IMR-90 (cell line): Measurements from ENCODE around the gene ZDHHC3. TPM values are rescaled to one million over a fixed set of nuclear protein-coding genes. Genes with fewer than 3 reads are reported as not detected.

ENCODE experiments used
- ATAC-seq: fragments of 200-7000 bp; cut with Tn5 transposase; 2 replicates; pipeline ENCODE4 v1.9.1; 2020; ENCODE audit warnings: low read depth, mild to moderate bottlenecking, moderate library complexity
- Bru-seq: library from RNA; stranded (reverse); fragments of 400-500 nt; gene quantifications from one replicate; lab custom pipeline; 2021; lab: Mats Ljungman, UMichigan
- BruChase-seq, 2 experiments: library from RNA; stranded (reverse); fragments of 400-500 nt; gene quantifications; one replicate each; lab custom pipeline; 2021; lab: Mats Ljungman, UMichigan
- BruUV-seq: library from RNA; stranded (reverse); fragments of 400-500 nt; replicated peaks from 2 replicates; lab custom pipeline; 2021; lab: Mats Ljungman, UMichigan
- CTCF ChIA-PET: fragments of 300-600 bp; formaldehyde crosslinking; extraction: SDS; loops from one replicate; lab custom pipeline; 2021; ENCODE audit warnings: antibody characterized with exemption; lab: Yijun Ruan, JAX
- POLR2A ChIA-PET: fragments of 300-600 bp; sonication (Branson Sonifier 250); formaldehyde crosslinking; loops from one replicate; lab custom pipeline; 2022; ENCODE audit warnings: antibody characterized with exemption; ENCODE audit not compliant: unreplicated experiment; lab: Charles Lee
- DNase-seq: peaks from one replicate; pipeline ENCODE4 v3.0.0; 2013
- H2AFZ ChIP-seq: replicated peaks from 2 replicates; pipeline ENCODE3; 2013; ENCODE audit warnings: low read length, mild to moderate bottlenecking; ENCODE audit not compliant: poor library complexity
- H2AK5ac ChIP-seq: 2 replicates; pipeline ENCODE4 v1.6.1; 2013; ENCODE audit warnings: low read depth, low read length, inconsistent platforms
- H2AK9ac ChIP-seq: replicated peaks from 2 replicates; pipeline ENCODE3; 2013; ENCODE audit warnings: mild to moderate bottlenecking, low read depth, low read length, moderate library complexity; ENCODE audit not compliant: poor library complexity
- H2BK120ac ChIP-seq: 2 replicates; pipeline ENCODE4 v1.6.1; 2013; ENCODE audit warnings: low read depth, low read length, inconsistent platforms
- H2BK15ac ChIP-seq: 3 replicates; pipeline ENCODE4 v1.6.1; 2013; ENCODE audit warnings: low read depth, low read length, inconsistent platforms
- H2BK20ac ChIP-seq: 2 replicates; pipeline ENCODE4 v1.6.1; 2013; ENCODE audit warnings: low read depth, mild to moderate bottlenecking, inconsistent platforms, low read length, moderate library complexity
- H2BK5ac ChIP-seq: 2 replicates; pipeline ENCODE4 v1.6.1; 2013; ENCODE audit warnings: mild to moderate bottlenecking, low read depth, low read length, inconsistent platforms; ENCODE audit not compliant: poor library complexity, severe bottlenecking
- H3K14ac ChIP-seq: replicated peaks from 2 replicates; pipeline ENCODE4 v1.6.1; 2013; ENCODE audit warnings: low read depth, low read length, inconsistent platforms
- H3K18ac ChIP-seq: 2 replicates; pipeline ENCODE4 v1.6.1; 2013; ENCODE audit warnings: low read depth, low read length, control low read depth
- H3K23ac ChIP-seq: 2 replicates; pipeline ENCODE4 v1.6.1; 2013; ENCODE audit warnings: low read depth, low read length, inconsistent platforms
- H3K27ac ChIP-seq: 2 replicates; pipeline ENCODE4 v1.5.1; 2013; ENCODE audit warnings: mild to moderate bottlenecking, control low read depth, low read length; ENCODE audit not compliant: insufficient read depth
- H3K27me3 ChIP-seq: 2 replicates; pipeline ENCODE4 v1.6.1; 2013; ENCODE audit warnings: low read length; ENCODE audit not compliant: control insufficient read depth, insufficient read depth
- H3K36me3 ChIP-seq: 2 replicates; pipeline ENCODE4 v1.6.1; 2013; ENCODE audit warnings: low read length, mixed read lengths; ENCODE audit not compliant: control insufficient read depth, insufficient read depth
- H3K4ac ChIP-seq: 2 replicates; pipeline ENCODE4 v1.6.1; 2013; ENCODE audit warnings: low read depth, low read length, inconsistent platforms
- H3K4me1 ChIP-seq: 2 replicates; pipeline ENCODE4 v1.6.1; 2013; ENCODE audit warnings: low read length, mixed read lengths; ENCODE audit not compliant: control insufficient read depth, insufficient read depth
- H3K4me2 ChIP-seq: 2 replicates; pipeline ENCODE4 v1.6.1; 2013; ENCODE audit warnings: low read depth, mild to moderate bottlenecking, control low read depth, low read length, moderate library complexity
- H3K4me3 ChIP-seq: 2 replicates; pipeline ENCODE4 v1.5.1; 2013; ENCODE audit warnings: low read depth, mild to moderate bottlenecking, control low read depth, low read length, moderate library complexity; ENCODE audit not compliant: insufficient read depth
- H3K56ac ChIP-seq: 2 replicates; pipeline ENCODE4 v1.6.1; 2013; ENCODE audit warnings: low read length, inconsistent platforms; ENCODE audit not compliant: insufficient read depth; ENCODE audit errors: extremely low read depth
- H3K79me1 ChIP-seq, 2 experiments: 2 replicates each; pipeline ENCODE4 v1.6.1; 2013; ENCODE audit warnings: low read length in 2 of 2, inconsistent platforms in 1 of 2, low read depth in 1 of 2
- H3K9ac ChIP-seq: 2 replicates; pipeline ENCODE4 v1.6.1; 2013; ENCODE audit warnings: low read depth, low read length, control low read depth
- H3K9me1 ChIP-seq: 2 replicates; pipeline ENCODE4 v1.6.1; 2013; ENCODE audit warnings: low read length, inconsistent platforms; ENCODE audit not compliant: insufficient read depth
- H3K9me3 ChIP-seq: 2 replicates; pipeline ENCODE4 v1.6.1; 2013; ENCODE audit warnings: low read length; ENCODE audit not compliant: control insufficient read depth, insufficient read depth
- H4K20me1 ChIP-seq: 2 replicates; pipeline ENCODE4 v1.6.1; 2013; ENCODE audit warnings: low read length, inconsistent platforms; ENCODE audit not compliant: insufficient read depth
- H4K5ac ChIP-seq: 2 replicates; pipeline ENCODE4 v1.6.1; 2013; ENCODE audit warnings: mild to moderate bottlenecking, low read depth, low read length, control low read depth
- H4K8ac ChIP-seq, 2 experiments: 2 replicates each; pipeline ENCODE4 v1.6.1; 2013; ENCODE audit warnings: low read depth in 2 of 2, low read length in 2 of 2, control low read depth in 1 of 2, inconsistent platforms in 1 of 2
- H4K91ac ChIP-seq: 2 replicates; pipeline ENCODE4 v1.6.1; 2013; ENCODE audit warnings: low read depth, low read length, inconsistent platforms; ENCODE audit not compliant: insufficient read depth
- BHLHE40 ChIP-seq: fragments of 150-350 bp; IDR thresholded peaks from 2 replicates; pipeline ENCODE4 v1.6.1; 2016; ENCODE audit warnings: mild to moderate bottlenecking, low read depth, low read length
- CEBPB ChIP-seq: IDR thresholded peaks from 2 replicates; pipeline ENCODE4 v1.6.1; 2012; ENCODE audit warnings: low read depth, low read length, improper control_type of control experiment
- CHD1 ChIP-seq: IDR thresholded peaks from 2 replicates; pipeline ENCODE4 v1.6.1; 2012; ENCODE audit warnings: low read depth, low read length, improper control_type of control experiment
- ELK1 ChIP-seq: fragments of 150-350 bp; IDR thresholded peaks from 2 replicates; pipeline ENCODE4 v1.6.1; 2016; ENCODE audit warnings: low read depth, mild to moderate bottlenecking, low read length, moderate library complexity, borderline replicate concordance
- FOS ChIP-seq: fragments of 150-350 bp; IDR thresholded peaks from 2 replicates; pipeline ENCODE4 v1.6.1; 2016; ENCODE audit warnings: low read depth, low read length
- MAZ ChIP-seq: IDR thresholded peaks from 2 replicates; pipeline ENCODE4 v1.6.1; 2012; ENCODE audit warnings: low read depth, mild to moderate bottlenecking, low read length, improper control_type of control experiment, moderate library complexity, borderline replicate concordance
- MXI1 ChIP-seq: IDR thresholded peaks from 2 replicates; pipeline ENCODE4 v1.6.1; 2012; ENCODE audit warnings: low read depth, mild to moderate bottlenecking, low read length, moderate library complexity, borderline replicate concordance
- NFE2L2 ChIP-seq: fragments of 150-350 bp; IDR thresholded peaks from 2 replicates; pipeline ENCODE4 v1.6.1; 2016; ENCODE audit warnings: low read depth, mild to moderate bottlenecking, low read length
- POLR2A ChIP-seq: IDR thresholded peaks from 2 replicates; pipeline ENCODE4 v1.6.1; 2012; ENCODE audit warnings: mild to moderate bottlenecking, low read depth, low read length
- RAD21 ChIP-seq: IDR thresholded peaks from 2 replicates; pipeline ENCODE4 v1.6.1; 2012; ENCODE audit warnings: low read length, improper control_type of control experiment
- RCOR1 ChIP-seq: IDR thresholded peaks from 2 replicates; pipeline ENCODE4 v1.6.1; 2012; ENCODE audit warnings: mild to moderate bottlenecking, low read length, improper control_type of control experiment; ENCODE audit not compliant: insufficient replicate concordance
- RFX5 ChIP-seq: IDR thresholded peaks from 2 replicates; pipeline ENCODE4 v1.8.0; 2012; ENCODE audit warnings: low read depth, mild to moderate bottlenecking, low read length, moderate library complexity
- USF2 ChIP-seq: fragments of 150-350 bp; IDR thresholded peaks from 2 replicates; pipeline ENCODE4 v1.6.1; 2017; ENCODE audit warnings: mild to moderate bottlenecking, antibody characterized with exemption, low read length, low read depth
- whole genome bisulfite sequencing, 2 experiments: methylation state at CpG; one replicate each; pipeline versions ENCODE4 v1.1.5 to v1.1.7; 2013; ENCODE audit warnings: missing lambda C conversion rate in 2 of 2; ENCODE audit not compliant: insufficient read length in 1 of 2; ENCODE audit errors: extremely low coverage in 2 of 2; 5-methylcytosine and 5-hydroxymethylcytosine counted together
- dilution Hi-C: fragments of 300-500 bp; cut with HindIII; formaldehyde crosslinking; loops from one replicate; pipeline ENCODE4 v1.14.3; 2018; ENCODE audit warnings: low sequenced_read_pairs; ENCODE audit not compliant: unreplicated experiment
- in situ Hi-C: fragments of 300-500 bp; cut with MboI; formaldehyde crosslinking; loops from 3 replicates; pipeline ENCODE4 v1.14.3; 2019; ENCODE audit warnings: low sequenced_read_pairs, inconsistent platforms, mixed read lengths
- intact Hi-C: fragments of 100-400 bp; cut with micrococcal nuclease; formaldehyde crosslinking; loops from 2 replicates; pipeline ENCODE4 v1.10.0; 2022
- long read RNA-seq: library from polyadenylated mRNA; unstranded; transcript quantifications from one replicate; pipeline ENCODE4 v2.0.0, GENCODE V29; 2021; ENCODE audit not compliant: unreplicated experiment
- polyA plus RNA-seq, 3 experiments: library from polyadenylated mRNA; depleted of rRNA; stranded (reverse); fragments of >200 nt; gene quantifications; 2 replicates each; pipeline ENCODE4 v1.2.3, GENCODE V29; 2012; ENCODE audit warnings: low replicate concordance in 1 of 3
- total RNA-seq: library from RNA; depleted of rRNA; stranded (reverse); fragments of >200 nt; gene quantifications from 2 replicates; pipeline ENCODE4 v1.2.3, GENCODE V29; 2012; rRNA removed

ZDHHC3 gene
- total RNA-seq (57.2 and 57.7 TPM in 2 replicates), polyA plus RNA-seq (2012; rRNA removed) (58.0 and 59.6 TPM in 2 replicates), Bru-seq, nascent RNA (percentile 74 among the genes with signal in this experiment), BruChase-seq, experiment 1, labeled RNA remaining after a 6-hour chase (percentile 69 among the genes with signal in this experiment), BruChase-seq, experiment 2, labeled RNA remaining after a 2-hour chase (percentile 72 among the genes with signal in this experiment)
- 36.8 and 44.6 TPM in 2 replicates for polyA plus RNA-seq (2012; cell fraction: cytosol; rRNA removed)
- 30.2 and 63.6 TPM in 2 replicates for polyA plus RNA-seq (2012; cell fraction: nucleus; rRNA removed; ENCODE audit: low replicate concordance)
- long read RNA-seq, transcript ZDHHC3-201 (8 exons, 3,101 nt): minor isoform, 9 of 68 reads
- long read RNA-seq, transcript ZDHHC3-205 (7 exons, 2,687 nt): major isoform, 44 of 68 reads
- long read RNA-seq, partial matches to known transcripts: 5 of 68 reads
- long read RNA-seq, other reads (novel, unspliced or antisense): 10 of 68 reads

- Histone ChIP-seq H4K20me1 (peaks cover 24% of the 10 kb centered on the region; the same call in 1 of the 2 replicates), H4K5ac (peak within 1 kb of the TSS; percentile 84), H3K14ac (peak within 1 kb of the TSS; percentile 92), H3K56ac (peak within 1 kb of the TSS; percentile 70), H4K91ac (peak within 1 kb of the TSS; percentile 26; the same call in 1 of the 2 replicates), H3K4me3 (peak within 1 kb of the TSS; percentile 90), H4K8ac (peak within 1 kb of the TSS; percentile 17 to 94; a peak in 3 of 4 replicates), H3K27me3 (no peaks in the 10 kb centered on the region), H2AK5ac (peak within 1 kb of the TSS; percentile 54; the same call in 1 of the 2 replicates), H3K4me1 (peaks cover 7% of the 10 kb centered on the region), H2AFZ (peak within 1 kb of the TSS; percentile 96), H2BK120ac (peak within 1 kb of the TSS; percentile 42; the same call in 1 of the 2 replicates), H3K9me1 (peaks cover 4% of the 10 kb centered on the region; the same call in 1 of the 2 replicates), H2BK15ac (no peak within 1 kb of the TSS; the same call in 2 of the 3 replicates), H3K23ac (peak within 1 kb of the TSS; percentile 95), H2AK9ac (peak within 1 kb of the TSS; percentile 86), H3K9ac (peak within 1 kb of the TSS; percentile 97), H3K36me3 (no peaks in the 10 kb centered on the region), H3K4ac (peak within 1 kb of the TSS; percentile 89), H3K4me2 (peak within 1 kb of the TSS; percentile 84), H2BK20ac (no peak within 1 kb of the TSS), H3K79me1 (peaks cover 48 to 89% of the 10 kb centered on the region in 2 experiments), H3K27ac (peak within 1 kb of the TSS; percentile 98), H2BK5ac (peak within 1 kb of the TSS; percentile 83), H3K9me3 (no peaks in the 10 kb centered on the region), H3K18ac (peak within 1 kb of the TSS; percentile 40)
- 1% methylated on average over 30 of the region's 82 CpGs; no CpG with 5 or more reads in 1 of the 2 experiments for WGBS, 2 experiments
- POLR2A ChIA-PET: interaction anchor here (0.6 to 1.7 kb wide), 3 partner anchors 17 to 148 kb away, joined by 3 to 7 read pairs (median 5); no protein-coding TSS in a partner anchor
- DNase-seq (peak; percentile 81), ATAC-seq (peak; percentile 88)
- dilution Hi-C loops (no loop called here), intact Hi-C loops (no loop called here), in situ Hi-C loops (no loop called here)
- no TSS peak for BruUV-seq
- CTCF ChIA-PET: no interaction called here
- no peak for TF ChIP-seq NFE2L2
- TF ChIP-seq RCOR1: no peak
- peak; percentile 74; the same call in 1 of the 2 replicates for TF ChIP-seq POLR2A
- no peak for TF ChIP-seq BHLHE40
- peak; percentile 94 for TF ChIP-seq MXI1
- no peak for TF ChIP-seq RAD21
- TF ChIP-seq ELK1: no peak
- TF ChIP-seq RFX5: no peak
- peak; percentile 30; the same call in 1 of the 2 replicates for TF ChIP-seq USF2
- TF ChIP-seq CEBPB: no peak
- TF ChIP-seq FOS: no peak
- peak; percentile 94 for TF ChIP-seq MAZ
- TF ChIP-seq CHD1: no peak
Observed at GRCh38 chr3:44976002-44976815, at the start of gene ZDHHC3, which contains the start of gene EXOSC7. ZDHHC3 (minus strand) TSS chr3:44976174; CDS start chr3:44959436, 16,738 bp downstream. EXOSC7 (plus strand) TSS chr3:44976244; CDS start chr3:44976278, 34 bp downstream.
